Measurements from ENCODE around the gene SEC31A.

GRCh38 chr4:82934441-82934840 is 43.5 kb upstream of the SEC31A start:
- no peak for TF ChIP-seq CTCF (IDR thresholded peaks at IDR 0.05)
- TF ChIP-seq POLR2A (IDR thresholded peaks at IDR 0.05), result no peak

Data from sigmoid colon (tissue), 3 donors.